OCI-LY1 (cell line): ENCODE measurements around the gene SEMA5A.

Experiments
- CTCF ChIP-seq: fragments of 200-600 bp; sonication (generic), shearing (Covaris generic); IDR thresholded peaks from 2 replicates; pipeline ENCODE4 v1.5.1; 2017; ENCODE audit warnings: mild to moderate bottlenecking, antibody characterized with exemption, low read length, moderate library complexity, mixed read lengths
- EZH2 ChIP-seq: fragments of 200-600 bp; sonication (generic), shearing (Covaris generic); IDR thresholded peaks from 2 replicates; pipeline ENCODE4 v1.8.0; 2017; ENCODE audit warnings: borderline replicate concordance, mixed run types, mild to moderate bottlenecking, antibody characterized with exemption, low read length, moderate library complexity, mixed read lengths

- TF ChIP-seq CTCF, result no peak
- no peak for TF ChIP-seq EZH2
Measured at GRCh38 chr5:9519537-9519936, 26.3 kb downstream of the SEMA5A start.
